Measurements from ENCODE around the gene MYO1D. TPM values are rescaled to one million over a fixed set of nuclear protein-coding genes. Genes with fewer than 3 reads are reported as not detected.

Gene MYO1D
- total and polyA plus RNA-seq, 5 donors, result 5.8 to 17.0 (median 10.4) TPM

GRCh38 chr17:32553168-32553567 lies 323.8 kb downstream of the MYO1D start:
- Histone ChIP-seq H3K4me3 (ENCODE audit: low read length) (no peak overlapping the region), H3K27me3 (ENCODE audit: control insufficient read depth, insufficient read depth) (no peaks in the 10 kb centered on the region), H3K9me3 (ENCODE audit: control insufficient read depth, low read length) (no peaks in the 10 kb centered on the region), H3K27ac (ENCODE audit: low read length) (no peak overlapping the region), H3K4me1 (ENCODE audit: control insufficient read depth, insufficient read depth, low read length) (no peaks in the 10 kb centered on the region)
- intact Hi-C loops (cut with DNase I), result no loop called here
- WGBS, result 75% methylated on average over 3 of the region's 3 CpGs
- DNase-seq (no peak), ATAC-seq (no peak)

DNA sequence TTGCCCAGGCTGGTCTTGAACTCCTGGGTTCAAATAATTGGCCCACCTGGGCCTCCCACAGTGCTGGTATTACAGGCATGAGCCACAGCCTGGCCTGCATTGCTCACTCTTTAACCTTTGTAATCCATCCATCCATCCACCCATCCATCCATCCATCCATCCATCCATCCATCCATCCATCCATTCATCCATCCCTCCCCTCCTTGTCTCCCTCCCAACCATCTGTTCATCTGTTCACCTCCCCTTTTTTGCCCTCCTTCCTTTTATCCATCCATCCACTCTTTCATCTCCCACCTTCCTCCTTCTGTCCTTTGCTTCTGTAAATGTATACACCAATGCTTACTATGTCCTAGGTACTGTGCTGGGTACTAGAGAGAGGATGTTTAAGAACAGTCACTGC lies 324.6 kb downstream of the MYO1D start:
- Histone ChIP-seq H3K4me3 (ENCODE audit: low read length) (no peak overlapping the region), H3K27ac (ENCODE audit: low read length) (no peak overlapping the region), H3K4me1 (ENCODE audit: control insufficient read depth, insufficient read depth, low read length) (no peaks in the 10 kb centered on the region), H3K27me3 (ENCODE audit: control insufficient read depth, insufficient read depth) (no peaks in the 10 kb centered on the region), H3K9me3 (ENCODE audit: control insufficient read depth, low read length) (no peaks in the 10 kb centered on the region)
- no peak for DNase-seq
- intact Hi-C loops (cut with DNase I), result no loop called here
- no peak for ATAC-seq

GRCh38 chr17:32551186-32551955 lies 325.6 kb downstream of the MYO1D start:
- 83% methylated on average over 8 of the region's 8 CpGs for WGBS
- H3K9me3 ChIP-seq (ENCODE audit: control insufficient read depth, low read length), result no peaks in the 10 kb centered on the region
- H3K27ac ChIP-seq (ENCODE audit: low read length), result no peak overlapping the region
- intact Hi-C loops (cut with DNase I), result no loop called here
- H3K4me1 ChIP-seq (ENCODE audit: control insufficient read depth, insufficient read depth, low read length), result no peaks in the 10 kb centered on the region
- H3K27me3 ChIP-seq (ENCODE audit: control insufficient read depth, insufficient read depth), result no peaks in the 10 kb centered on the region
- DNase-seq (no peak), ATAC-seq (no peak)
- H3K4me3 ChIP-seq (ENCODE audit: low read length), result no peak overlapping the region

- DNase-seq (no peak), ATAC-seq (no peak)
- no peak overlapping the region for H3K27ac ChIP-seq (ENCODE audit: low read length)
- intact Hi-C loops (cut with DNase I), result no loop called here
- no peaks in the 10 kb centered on the region for H3K27me3 ChIP-seq (ENCODE audit: control insufficient read depth, insufficient read depth)
- no peaks in the 10 kb centered on the region for H3K4me1 ChIP-seq (ENCODE audit: control insufficient read depth, insufficient read depth, low read length)
- H3K4me3 ChIP-seq (ENCODE audit: low read length), result no peak overlapping the region
- 83% methylated on average over 3 of the region's 3 CpGs for WGBS
- H3K9me3 ChIP-seq (ENCODE audit: control insufficient read depth, low read length), result no peaks in the 10 kb centered on the region
These were observed 327.4 kb downstream of the MYO1D start for GRCh38 chr17:32549559-32549958.

GRCh38 chr17:32546031-32546444 lies 330.9 kb downstream of the MYO1D start:
- Histone ChIP-seq H3K4me1 (ENCODE audit: control insufficient read depth, insufficient read depth, low read length) (no peaks in the 10 kb centered on the region), H3K27ac (ENCODE audit: low read length) (no peak overlapping the region), H3K27me3 (ENCODE audit: control insufficient read depth, insufficient read depth) (no peaks in the 10 kb centered on the region), H3K4me3 (ENCODE audit: low read length) (no peak overlapping the region), H3K9me3 (ENCODE audit: control insufficient read depth, low read length) (no peaks in the 10 kb centered on the region)
- intact Hi-C loops (cut with DNase I), result no loop called here
- ATAC-seq (no peak), DNase-seq (no peak)
- WGBS, result 37% methylated on average over 8 of the region's 8 CpGs

DNA sequence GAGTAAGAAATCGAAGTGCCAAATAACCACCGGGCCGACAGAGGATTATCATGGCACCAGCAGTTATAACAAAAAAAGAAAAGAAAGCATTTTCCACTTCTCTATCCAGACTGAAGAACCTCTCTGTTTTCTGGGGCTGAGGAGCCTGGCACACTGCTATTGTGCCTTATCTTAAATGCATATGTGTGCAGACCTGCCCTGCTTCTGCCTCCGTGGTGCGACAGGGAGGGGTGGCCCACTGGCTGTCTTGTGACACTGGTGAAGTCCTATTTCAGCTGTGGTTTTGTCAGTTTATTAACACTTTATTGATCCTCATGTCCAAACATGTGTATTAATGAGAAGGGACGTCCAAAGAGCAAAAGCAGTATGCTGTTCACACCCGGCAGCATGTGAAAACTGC lies 334.7 kb downstream of the MYO1D start:
- no peaks in the 10 kb centered on the region for H3K9me3 ChIP-seq (ENCODE audit: control insufficient read depth, low read length)
- intact Hi-C loops (cut with DNase I), result no loop called here
- 88% methylated on average over 7 of the region's 7 CpGs for WGBS
- no peaks in the 10 kb centered on the region for H3K4me1 ChIP-seq (ENCODE audit: control insufficient read depth, insufficient read depth, low read length)
- ATAC-seq (no peak), DNase-seq (no peak)
- H3K4me3 ChIP-seq (ENCODE audit: low read length), result no peak overlapping the region
- no peak overlapping the region for H3K27ac ChIP-seq (ENCODE audit: low read length)
- H3K27me3 ChIP-seq (ENCODE audit: control insufficient read depth, insufficient read depth), result no peaks in the 10 kb centered on the region

DNA sequence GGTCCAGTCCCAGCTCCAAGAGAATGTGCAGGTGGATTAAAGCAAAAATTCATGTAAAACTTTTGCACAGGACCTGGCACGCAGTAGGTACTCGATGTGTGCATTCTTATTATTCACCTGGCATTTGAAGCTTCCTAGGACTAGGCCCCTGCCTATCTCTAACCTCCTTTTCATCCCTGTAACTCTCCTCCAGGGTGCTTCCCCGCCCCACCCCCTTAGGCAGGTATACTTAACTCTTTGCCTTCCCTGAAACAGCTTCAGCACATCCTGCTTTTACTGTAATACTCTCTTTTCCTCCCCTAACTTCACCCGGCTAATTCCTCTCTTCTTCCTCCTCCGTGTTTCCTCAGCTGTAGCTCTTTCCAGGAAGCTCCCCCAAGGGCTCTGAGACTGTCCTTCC lies 335.3 kb downstream of the MYO1D start:
- H3K27ac ChIP-seq (ENCODE audit: low read length), result no peak overlapping the region
- intact Hi-C loops (cut with DNase I), result no loop called here
- 67% methylated on average over 5 of the region's 5 CpGs for WGBS
- ATAC-seq, result no peak
- H3K9me3 ChIP-seq (ENCODE audit: control insufficient read depth, low read length), result no peaks in the 10 kb centered on the region
- no peaks in the 10 kb centered on the region for H3K27me3 ChIP-seq (ENCODE audit: control insufficient read depth, insufficient read depth)
- H3K4me1 ChIP-seq (ENCODE audit: control insufficient read depth, insufficient read depth, low read length), result no peaks in the 10 kb centered on the region
- DNase-seq, result no peak
- H3K4me3 ChIP-seq (ENCODE audit: low read length), result no peak overlapping the region

DNA sequence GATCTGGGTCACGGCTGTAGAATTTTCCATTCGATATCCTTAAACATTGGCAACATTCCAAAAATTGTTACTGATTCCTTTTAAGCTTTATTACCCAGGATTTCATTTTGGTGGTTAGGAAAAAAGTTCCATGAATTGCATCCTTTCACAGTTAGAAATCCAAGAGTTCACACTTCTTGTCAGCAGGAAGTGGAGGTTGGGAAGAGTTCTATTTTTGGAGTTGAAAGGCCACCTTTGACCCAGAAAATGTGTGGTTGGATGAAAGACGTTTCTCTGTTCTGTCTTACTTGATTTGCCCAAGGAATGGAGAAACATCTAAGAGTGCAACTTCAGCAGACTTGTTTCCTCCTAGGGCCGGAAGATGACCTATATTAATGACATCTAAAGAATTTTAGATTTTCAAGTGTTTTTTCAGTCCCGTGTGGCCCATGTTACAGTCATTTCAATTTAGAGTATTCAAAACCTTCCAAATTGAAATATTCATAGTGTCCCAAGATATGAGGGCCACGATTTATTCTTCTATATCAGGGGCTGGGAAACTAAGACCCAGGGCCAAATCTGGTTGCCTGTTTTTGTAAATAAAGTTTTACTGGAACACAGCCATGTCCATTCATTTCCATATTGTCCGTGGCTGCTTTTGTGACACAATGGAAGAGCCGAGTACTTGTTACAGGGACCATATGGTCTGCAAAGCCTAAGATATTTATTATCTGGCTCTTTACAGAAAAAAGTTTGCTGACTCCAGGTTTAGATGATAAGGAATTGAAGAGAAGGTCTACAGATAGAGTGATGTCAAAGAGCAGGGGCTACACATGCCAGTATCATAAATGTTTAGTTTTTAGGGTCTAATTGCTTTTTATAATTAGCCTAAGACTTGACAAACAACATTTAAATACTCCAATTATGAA lies 339.9 kb downstream of the MYO1D start:
- DNase-seq, result no peak
- Histone ChIP-seq H3K4me1 (ENCODE audit: control insufficient read depth, insufficient read depth, low read length) (no peaks in the 10 kb centered on the region), H3K27ac (ENCODE audit: low read length) (no peak overlapping the region), H3K9me3 (ENCODE audit: control insufficient read depth, low read length) (no peaks in the 10 kb centered on the region), H3K4me3 (ENCODE audit: low read length) (no peak overlapping the region), H3K27me3 (ENCODE audit: control insufficient read depth, insufficient read depth) (no peaks in the 10 kb centered on the region)
- intact Hi-C loops (cut with DNase I), result no loop called here
- WGBS, result 32% methylated on average over 8 of the region's 8 CpGs
- ATAC-seq, result peak in 1 of 2 donors; percentile 36

- intact Hi-C loops (cut with DNase I), result no loop called here
- ATAC-seq (no peak), DNase-seq (no peak)
- no peaks in the 10 kb centered on the region for H3K27me3 ChIP-seq (ENCODE audit: control insufficient read depth, insufficient read depth)
- no peaks in the 10 kb centered on the region for H3K9me3 ChIP-seq (ENCODE audit: control insufficient read depth, low read length)
- no peak overlapping the region for H3K4me3 ChIP-seq (ENCODE audit: low read length)
- H3K4me1 ChIP-seq (ENCODE audit: control insufficient read depth, insufficient read depth, low read length), result no peaks in the 10 kb centered on the region
- 85% methylated on average over 3 of the region's 3 CpGs for WGBS
- no peak overlapping the region for H3K27ac ChIP-seq (ENCODE audit: low read length)
These were observed 343.6 kb downstream of the MYO1D start for GRCh38 chr17:32533296-32533695.

DNA sequence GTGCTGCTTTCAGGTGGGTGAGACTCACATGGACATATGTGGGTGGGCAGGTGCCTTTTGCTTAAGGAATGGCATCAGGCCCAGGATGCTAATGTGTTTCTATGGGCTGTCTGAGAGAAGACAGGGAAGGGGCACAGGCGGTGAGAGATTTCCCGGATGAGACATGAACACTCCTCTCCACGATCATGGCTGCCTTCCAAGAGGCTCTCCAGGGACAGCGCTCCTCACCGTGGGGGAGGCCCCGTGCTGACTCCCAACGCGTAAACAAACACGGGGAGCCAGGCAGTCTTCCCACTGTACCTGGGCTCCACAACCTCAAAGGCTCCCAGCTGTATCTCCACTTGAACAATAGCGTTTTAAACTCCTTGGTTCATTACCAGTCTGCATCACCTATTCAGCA lies 347.3 kb downstream of the MYO1D start:
- no peaks in the 10 kb centered on the region for H3K9me3 ChIP-seq (ENCODE audit: control insufficient read depth, low read length)
- DNase-seq, result no peak
- intact Hi-C loops (cut with DNase I), result no loop called here
- H3K27ac ChIP-seq (ENCODE audit: low read length), result no peak overlapping the region
- WGBS, result 49% methylated on average over 10 of the region's 10 CpGs
- H3K4me3 ChIP-seq (ENCODE audit: low read length), result no peak overlapping the region
- no peak for ATAC-seq
- peaks cover 4% of the 10 kb centered on the region for H3K4me1 ChIP-seq (ENCODE audit: control insufficient read depth, insufficient read depth, low read length)
- H3K27me3 ChIP-seq (ENCODE audit: control insufficient read depth, insufficient read depth), result no peaks in the 10 kb centered on the region

GRCh38 chr17:32528825-32529224 lies 348.1 kb downstream of the MYO1D start:
- H3K9me3 ChIP-seq (ENCODE audit: control insufficient read depth, low read length), result no peaks in the 10 kb centered on the region
- WGBS, result 90% methylated on average over 7 of the region's 7 CpGs
- intact Hi-C loops (cut with DNase I), result no loop called here
- H3K27me3 ChIP-seq (ENCODE audit: control insufficient read depth, insufficient read depth), result no peaks in the 10 kb centered on the region
- H3K4me1 ChIP-seq (ENCODE audit: control insufficient read depth, insufficient read depth, low read length), result peaks cover 4% of the 10 kb centered on the region
- ATAC-seq, result no peak
- no peak for DNase-seq
- no peak overlapping the region for H3K27ac ChIP-seq (ENCODE audit: low read length)
- no peak overlapping the region for H3K4me3 ChIP-seq (ENCODE audit: low read length)

Measured in right cardiac atrium (tissue), 5 donors.